Tibial artery (tissue), 4 donors: Measurements from ENCODE around the gene AMFR.

ENCODE experiments used
- DNase-seq, 2 donors: peaks; one replicate each; pipeline ENCODE4 v3.0.0-alpha.2; 2019
- H3K27ac ChIP-seq, 2 donors: fragments of 200-600 bp; sonication (generic) in 1 of 2; 1 replicate in 1 of 2; 2 replicates in 1 of 2; pipeline ENCODE4 v1.5.1; 2018 to 2019; ENCODE audit warnings: mild to moderate bottlenecking in 1 of 2
- H3K27me3 ChIP-seq, 2 donors: fragments of 200-600 bp; sonication (generic) in 1 of 2; one replicate each; pipeline versions ENCODE4 v1.5.1 to v1.6.0; 2016 to 2019
- H3K36me3 ChIP-seq, 3 donors: fragments of 200-600 bp; sonication (generic) in 2 of 3; one replicate each; pipeline ENCODE4 v1.5.1; 2016 to 2019; ENCODE audit warnings: mild to moderate bottlenecking in 2 of 3
- H3K4me1 ChIP-seq, 4 donors: fragments of 200-600 bp; sonication (generic) in 2 of 4; 1 replicate in 3 of 4; 2 replicates in 1 of 4; pipeline ENCODE4 v1.5.1; 2016 to 2019
- H3K4me3 ChIP-seq, 2 donors: fragments of 200-600 bp; sonication (generic) in 1 of 2; 1 replicate in 1 of 2; 2 replicates in 1 of 2; pipeline ENCODE4 v1.5.1; 2018 to 2019; ENCODE audit warnings: mild to moderate bottlenecking in 2 of 2
- H3K9me3 ChIP-seq, 3 donors: fragments of 200-600 bp; sonication (generic) in 1 of 3; one replicate each; pipeline ENCODE4 v1.5.1; 2016 to 2019
- CTCF ChIP-seq, 2 experiments: fragments of 200-600 bp in 1 of 2; fragments of 450-650 bp in 1 of 2; IDR thresholded peaks; one replicate each; pipeline ENCODE4 v1.5.1; 2017 to 2019; ENCODE audit warnings: antibody characterized with exemption in 2 of 2, mild to moderate bottlenecking in 1 of 2, moderate library complexity in 1 of 2
- intact Hi-C: fragments of 100-400 bp; cut with DNase I; formaldehyde crosslinking; loops from one replicate; pipeline ENCODE4 v1.15.0; 2023; ENCODE audit warnings: low total_unique reads

The AMFR gene

GRCh38 chr16:56373003-56373402 is 52.3 kb downstream of the AMFR start:
- DNase-seq: no peak
- H3K27ac ChIP-seq: no peak overlapping the region
- intact Hi-C loops: no loop called here

GRCh38 chr16:56372013-56372634 is 53.2 kb downstream of the AMFR start:
- H3K4me3 ChIP-seq: no peak overlapping the region
- no peaks in the 10 kb centered on the region for H3K27me3 ChIP-seq
- no peak overlapping the region for H3K27ac ChIP-seq
- peaks cover 22 to 27% (median 27%) of the 10 kb centered on the region in 3 donors for H3K36me3 ChIP-seq
- H3K4me1 ChIP-seq: peaks cover 0 to 19% (median 12%) of the 10 kb centered on the region in 4 donors
- intact Hi-C loops: no loop called here
- DNase-seq: no peak
- no peaks in the 10 kb centered on the region for H3K9me3 ChIP-seq
- TF ChIP-seq CTCF (IDR thresholded peaks at IDR 0.05): no peak

More at GRCh38 chr16:56373003-56373402, 52.3 kb downstream of the AMFR start:
- H3K4me3 ChIP-seq: no peak overlapping the region
- peaks cover 0 to 19% (median 12%) of the 10 kb centered on the region in 4 donors for H3K4me1 ChIP-seq
- H3K9me3 ChIP-seq: no peaks in the 10 kb centered on the region
- H3K36me3 ChIP-seq: peaks cover 15 to 19% (median 18%) of the 10 kb centered on the region in 3 donors
- TF ChIP-seq CTCF (IDR thresholded peaks at IDR 0.05): no peak
- H3K27me3 ChIP-seq: no peaks in the 10 kb centered on the region

GRCh38 chr16:56371660-56371937 is 53.7 kb downstream of the AMFR start:
- H3K9me3 ChIP-seq: no peaks in the 10 kb centered on the region
- H3K4me1 ChIP-seq: peaks cover 0 to 19% (median 12%) of the 10 kb centered on the region in 4 donors
- H3K27ac ChIP-seq: peak overlapping the region in 1 of 2 donors; percentile 53
- intact Hi-C loops: no loop called here
- no peak for DNase-seq
- no peaks in the 10 kb centered on the region for H3K27me3 ChIP-seq
- H3K36me3 ChIP-seq: peaks cover 27 to 32% (median 32%) of the 10 kb centered on the region in 3 donors
- no peak overlapping the region for H3K4me3 ChIP-seq
- TF ChIP-seq CTCF (IDR thresholded peaks at IDR 0.05): no peak

GRCh38 chr16:56370875-56371659 is 54.3 kb downstream of the AMFR start:
- Histone ChIP-seq H3K27me3 (no peaks in the 10 kb centered on the region), H3K36me3 (peaks cover 31 to 36% (median 35%) of the 10 kb centered on the region in 3 donors), H3K9me3 (no peaks in the 10 kb centered on the region), H3K4me3 (no peak overlapping the region), H3K4me1 (peaks cover 0 to 19% (median 12%) of the 10 kb centered on the region in 4 donors), H3K27ac (peak overlapping the region in 1 of 2 donors; percentile 53)
- TF ChIP-seq CTCF (IDR thresholded peaks at IDR 0.05): no peak
- intact Hi-C loops: no loop called here
- no peak for DNase-seq

- no peak for TF ChIP-seq CTCF (IDR thresholded peaks at IDR 0.05)
- H3K27me3 ChIP-seq: no peaks in the 10 kb centered on the region
- intact Hi-C loops: no loop called here
- peak overlapping the region in 1 of 2 donors; percentile 53 for H3K27ac ChIP-seq
- H3K4me1 ChIP-seq: peaks cover 0 to 19% (median 12%) of the 10 kb centered on the region in 4 donors
- H3K9me3 ChIP-seq: no peaks in the 10 kb centered on the region
- DNase-seq: no peak
- H3K4me3 ChIP-seq: no peak overlapping the region
- peaks cover 37 to 44% (median 38%) of the 10 kb centered on the region in 3 donors for H3K36me3 ChIP-seq
Measured at GRCh38 chr16:56370185-56370874, 55.0 kb downstream of the AMFR start.
